ENCODE measurements around the gene SLC7A9.
"Not testable (repeated sequence)": the region's sequence is repeated elsewhere in the genome, so short reads cannot be mapped to it uniquely, and the experiment has no call there.

- not testable (repeated sequence) for TF ChIP-seq HDGF (IDR thresholded peaks at IDR 0.05); TCF7 (IDR thresholded peaks at IDR 0.05; ENCODE audit: borderline replicate concordance); POLR2A (IDR thresholded peaks at IDR 0.05; ENCODE audit: low read depth, low read length); MAX (IDR thresholded peaks at IDR 0.05; ENCODE audit: low read depth, low read length); PRDM15 (CRISPR knock-in tag; IDR thresholded peaks at IDR 0.05); NFXL1 (IDR thresholded peaks at IDR 0.05; ENCODE audit: borderline replicate concordance); JUND (IDR thresholded peaks at IDR 0.05; ENCODE audit: low read depth, low read length)
- TF ChIP-seq, protein P1, sequence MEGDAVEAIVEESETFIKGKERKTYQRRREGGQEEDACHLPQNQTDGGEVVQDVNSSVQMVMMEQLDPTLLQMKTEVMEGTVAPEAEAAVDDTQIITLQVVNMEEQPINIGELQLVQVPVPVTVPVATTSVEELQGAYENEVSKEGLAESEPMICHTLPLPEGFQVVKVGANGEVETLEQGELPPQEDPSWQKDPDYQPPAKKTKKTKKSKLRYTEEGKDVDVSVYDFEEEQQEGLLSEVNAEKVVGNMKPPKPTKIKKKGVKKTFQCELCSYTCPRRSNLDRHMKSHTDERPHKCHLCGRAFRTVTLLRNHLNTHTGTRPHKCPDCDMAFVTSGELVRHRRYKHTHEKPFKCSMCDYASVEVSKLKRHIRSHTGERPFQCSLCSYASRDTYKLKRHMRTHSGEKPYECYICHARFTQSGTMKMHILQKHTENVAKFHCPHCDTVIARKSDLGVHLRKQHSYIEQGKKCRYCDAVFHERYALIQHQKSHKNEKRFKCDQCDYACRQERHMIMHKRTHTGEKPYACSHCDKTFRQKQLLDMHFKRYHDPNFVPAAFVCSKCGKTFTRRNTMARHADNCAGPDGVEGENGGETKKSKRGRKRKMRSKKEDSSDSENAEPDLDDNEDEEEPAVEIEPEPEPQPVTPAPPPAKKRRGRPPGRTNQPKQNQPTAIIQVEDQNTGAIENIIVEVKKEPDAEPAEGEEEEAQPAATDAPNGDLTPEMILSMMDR (IDR thresholded peaks at IDR 0.05 in 2 of 3, conservative IDR thresholded peaks at IDR 0.05 in 1 of 3; ENCODE audit: control insufficient read depth in 2 of 3, extremely low read depth in 1 of 3, insufficient read depth in 1 of 3, low read depth in 3 of 3, low read length in 3 of 3) = not testable (repeated sequence)
- TF ChIP-seq, protein P2, sequence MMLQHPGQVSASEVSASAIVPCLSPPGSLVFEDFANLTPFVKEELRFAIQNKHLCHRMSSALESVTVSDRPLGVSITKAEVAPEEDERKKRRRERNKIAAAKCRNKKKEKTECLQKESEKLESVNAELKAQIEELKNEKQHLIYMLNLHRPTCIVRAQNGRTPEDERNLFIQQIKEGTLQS (IDR thresholded peaks at IDR 0.05; ENCODE audit: borderline replicate concordance, extremely low read depth, low read depth, low read length) = not testable (repeated sequence)
Measured at GRCh38 chr19:32787161-32787813, 82.3 kb downstream of the SLC7A9 start.
